ENCODE data around the gene TMEM50B.
A peak's percentile ranks its signal among the peaks of the same experiment; 100 is the strongest.
"Not testable (repeated sequence)": the region's sequence is repeated elsewhere in the genome, so short reads cannot be mapped to it uniquely, and the experiment has no call there.

The TMEM50B gene

DNA sequence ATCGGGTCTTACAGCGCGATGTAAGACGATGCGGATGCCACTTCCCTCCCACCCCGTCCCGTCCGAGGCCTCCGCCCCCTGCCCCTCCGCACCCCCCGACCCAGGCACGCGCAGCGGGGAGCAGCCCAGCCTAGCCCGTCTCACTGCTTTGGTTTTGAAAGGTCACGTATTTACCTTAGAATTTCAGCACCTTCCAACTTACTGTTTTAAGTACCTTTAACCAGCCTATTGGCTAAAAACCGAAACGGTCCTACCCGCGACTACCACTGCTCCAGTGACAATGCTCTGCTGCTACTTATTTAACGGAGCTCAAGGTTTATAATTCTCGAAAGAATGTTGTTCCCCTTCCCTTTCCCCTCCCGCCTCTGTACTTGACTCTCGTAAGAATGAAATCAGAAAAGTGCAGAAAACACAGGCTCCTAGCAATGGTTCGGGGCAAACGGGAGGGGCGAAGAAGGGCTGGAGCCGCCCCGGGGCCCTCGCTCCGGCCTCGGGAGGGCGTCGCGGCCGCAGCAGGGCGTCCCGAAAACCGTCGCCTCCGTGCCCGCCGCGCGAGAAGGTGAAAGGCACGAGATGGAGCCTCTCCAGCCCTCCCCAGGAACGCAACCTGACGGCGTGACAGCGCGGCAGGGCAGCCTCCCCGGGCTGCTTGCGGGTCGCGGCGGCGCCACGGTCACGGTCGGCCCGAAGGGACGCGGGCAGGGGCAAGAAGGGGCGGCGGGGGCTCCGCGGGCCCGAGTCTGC lies 667 bp downstream of the TMEM50B start:
- TF ChIP-seq, protein P1, sequence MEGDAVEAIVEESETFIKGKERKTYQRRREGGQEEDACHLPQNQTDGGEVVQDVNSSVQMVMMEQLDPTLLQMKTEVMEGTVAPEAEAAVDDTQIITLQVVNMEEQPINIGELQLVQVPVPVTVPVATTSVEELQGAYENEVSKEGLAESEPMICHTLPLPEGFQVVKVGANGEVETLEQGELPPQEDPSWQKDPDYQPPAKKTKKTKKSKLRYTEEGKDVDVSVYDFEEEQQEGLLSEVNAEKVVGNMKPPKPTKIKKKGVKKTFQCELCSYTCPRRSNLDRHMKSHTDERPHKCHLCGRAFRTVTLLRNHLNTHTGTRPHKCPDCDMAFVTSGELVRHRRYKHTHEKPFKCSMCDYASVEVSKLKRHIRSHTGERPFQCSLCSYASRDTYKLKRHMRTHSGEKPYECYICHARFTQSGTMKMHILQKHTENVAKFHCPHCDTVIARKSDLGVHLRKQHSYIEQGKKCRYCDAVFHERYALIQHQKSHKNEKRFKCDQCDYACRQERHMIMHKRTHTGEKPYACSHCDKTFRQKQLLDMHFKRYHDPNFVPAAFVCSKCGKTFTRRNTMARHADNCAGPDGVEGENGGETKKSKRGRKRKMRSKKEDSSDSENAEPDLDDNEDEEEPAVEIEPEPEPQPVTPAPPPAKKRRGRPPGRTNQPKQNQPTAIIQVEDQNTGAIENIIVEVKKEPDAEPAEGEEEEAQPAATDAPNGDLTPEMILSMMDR (IDR thresholded peaks at IDR 0.05): peak; percentile 14
- Histone ChIP-seq H3K4me3 (peak overlapping the region; percentile 97), H3K27ac (peak overlapping the region; percentile 94 to 98)
- DNase-seq (ENCODE audit: low spot score): peak; percentile 75

DNA sequence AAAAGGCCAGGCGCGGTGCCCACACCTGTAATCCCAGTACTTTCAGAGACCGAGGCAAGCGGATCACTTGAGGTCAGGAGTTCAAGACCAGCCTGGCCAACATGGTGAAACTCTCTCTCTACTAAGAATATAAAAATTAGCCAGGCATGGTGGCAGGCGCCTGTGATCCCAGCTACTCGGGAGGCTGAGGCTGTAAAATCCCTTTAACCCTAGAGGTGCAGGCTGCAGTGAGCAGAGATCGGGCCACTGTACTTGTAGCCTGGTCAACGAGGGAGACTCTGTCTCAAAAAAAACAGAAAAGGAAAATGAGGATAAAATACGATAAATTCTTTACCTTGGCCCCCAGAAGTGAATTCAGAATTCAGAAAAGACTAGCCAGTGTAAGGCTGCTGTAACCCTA lies 1.6 kb downstream of the TMEM50B start:
- peak overlapping the region in 1 of 2 donors; percentile 98 for H3K27ac ChIP-seq
- H3K4me3 ChIP-seq: peak overlapping the region; percentile 97
- DNase-seq (ENCODE audit: low spot score): no peak

DNA sequence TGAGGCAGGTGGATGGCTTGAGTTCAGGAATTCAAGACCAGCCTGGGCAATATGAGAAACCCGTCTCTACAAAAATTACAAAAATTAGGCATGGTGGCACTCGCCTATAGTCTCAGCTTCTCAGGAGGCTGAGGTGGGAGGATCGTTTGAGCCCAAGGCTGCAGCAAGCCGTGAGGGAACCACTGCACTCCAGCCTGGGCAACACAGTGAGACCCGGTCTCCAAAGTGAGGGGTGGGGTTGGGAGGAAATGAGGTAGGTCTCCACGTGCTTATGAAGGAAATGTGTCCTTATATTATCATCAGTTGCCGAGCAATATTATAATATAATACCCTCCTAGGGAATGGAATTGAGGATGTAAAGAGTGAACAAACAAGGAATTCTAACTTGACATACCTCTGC lies 2.7 kb downstream of the TMEM50B start:
- no peak for DNase-seq (ENCODE audit: low spot score)
- TF ChIP-seq, protein P1 (IDR thresholded peaks at IDR 0.05): no peak
- Histone ChIP-seq H3K27ac (no peak overlapping the region), H3K4me3 (no peak overlapping the region)

More for the DNA sequence above, 1.6 kb downstream of the TMEM50B start:
- TF ChIP-seq, protein P1 (IDR thresholded peaks at IDR 0.05): no peak

DNA sequence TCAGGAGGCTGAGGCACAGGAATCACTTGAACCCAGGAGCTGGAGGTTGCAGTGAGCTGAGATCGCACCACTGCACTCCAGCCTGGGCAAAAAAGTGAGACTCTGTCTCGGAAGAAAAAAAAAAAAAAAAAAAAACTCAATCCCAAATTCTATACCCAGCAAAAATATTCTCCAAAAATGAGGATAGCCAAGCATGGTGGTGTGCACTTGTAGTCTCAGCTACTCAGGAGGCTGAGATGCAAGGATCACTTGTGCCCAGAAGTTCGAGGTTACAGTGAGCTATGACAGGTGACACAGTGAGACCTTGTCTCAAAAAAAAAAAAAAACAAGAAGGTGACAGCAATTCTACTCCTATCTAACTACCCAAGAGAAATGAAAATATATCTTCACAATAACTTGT lies 6.4 kb downstream of the TMEM50B start:
- H3K4me3 ChIP-seq: no peak overlapping the region
- TF ChIP-seq, protein P1 (IDR thresholded peaks at IDR 0.05): no peak
- DNase-seq (ENCODE audit: low spot score): no peak
- H3K27ac ChIP-seq: no peak overlapping the region

DNA sequence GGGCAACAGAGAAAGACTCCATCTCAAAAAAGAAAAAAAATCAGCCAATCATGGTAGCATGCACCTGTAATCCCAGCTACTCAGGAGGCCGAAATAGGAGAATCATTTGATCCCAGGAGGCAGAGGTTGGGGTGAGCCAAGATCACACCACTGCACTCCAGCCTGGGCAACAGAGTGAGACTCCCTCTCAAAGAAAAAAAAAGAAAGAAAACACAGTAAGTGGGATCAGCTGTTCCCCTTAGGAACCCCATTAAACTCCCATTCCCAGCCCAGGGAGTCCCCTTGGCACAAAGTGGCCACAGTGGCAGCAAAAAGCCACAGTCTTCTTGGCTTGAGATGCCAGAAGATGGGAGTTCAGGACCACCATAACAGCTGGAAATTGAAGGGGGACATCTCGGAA lies 9.1 kb downstream of the TMEM50B start:
- DNase-seq (ENCODE audit: low spot score): no peak
- TF ChIP-seq, protein P1 (IDR thresholded peaks at IDR 0.05): no peak
- no peak overlapping the region for H3K27ac ChIP-seq
- no peak overlapping the region for H3K4me3 ChIP-seq

DNA sequence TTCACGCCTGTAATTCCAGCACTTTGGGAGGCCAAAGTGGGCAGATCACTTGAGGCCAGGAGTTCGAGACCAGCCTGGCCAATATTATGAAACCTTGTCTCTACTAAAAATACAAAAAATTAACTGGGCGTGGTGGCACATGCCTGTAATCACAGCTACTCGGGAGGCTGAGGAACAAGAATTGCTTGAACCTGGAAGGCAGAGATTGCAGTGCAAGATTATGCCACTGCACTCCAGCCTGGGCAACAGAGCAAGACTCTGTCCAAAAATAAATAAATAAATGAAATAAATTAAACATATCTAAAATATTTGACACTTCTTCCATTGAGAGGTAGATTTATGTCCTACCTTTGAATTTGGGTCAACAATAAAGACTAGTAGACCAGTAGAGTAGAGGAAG lies 10.6 kb downstream of the TMEM50B start:
- H3K4me3 ChIP-seq; H3K27ac ChIP-seq; DNase-seq (ENCODE audit: low spot score): not testable (repeated sequence)

DNA sequence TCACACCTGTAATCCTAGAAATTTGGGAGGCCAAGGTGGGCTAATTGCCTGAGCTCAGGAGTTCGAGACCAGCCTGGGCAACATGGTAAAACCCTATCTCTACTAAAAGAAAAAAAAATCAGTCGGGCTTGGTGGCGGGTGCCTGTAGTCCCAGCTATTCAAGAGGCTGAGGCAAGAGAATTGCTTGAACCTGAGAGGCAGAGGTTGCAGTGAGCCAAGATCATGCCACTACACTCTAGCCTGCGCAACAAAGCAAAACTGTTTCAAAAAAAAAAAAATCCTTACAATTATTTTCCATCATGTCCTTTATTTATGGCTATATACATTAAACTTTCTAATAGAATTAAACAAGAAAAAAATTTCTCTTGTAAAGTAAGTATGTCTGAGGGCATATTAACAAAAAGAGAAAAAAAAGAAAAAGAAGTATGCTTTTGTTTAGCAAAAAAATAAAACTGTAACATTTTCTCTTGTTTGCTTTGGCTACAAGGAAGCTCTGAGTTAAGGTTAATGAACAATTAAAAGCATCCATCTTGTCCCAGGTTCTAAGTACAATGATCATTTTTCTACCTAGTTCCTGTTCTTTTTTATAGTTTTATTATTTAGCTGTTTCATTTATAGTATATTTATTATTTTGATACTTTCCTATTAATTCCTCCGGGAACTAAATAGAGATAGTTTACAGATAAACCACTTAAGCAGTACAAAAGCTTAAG lies 18.1 kb downstream of the TMEM50B start:
- DNase-seq (ENCODE audit: low spot score): no peak
- no peak overlapping the region for H3K27ac ChIP-seq
- no peak overlapping the region for H3K4me3 ChIP-seq
- TF ChIP-seq, protein P1 (IDR thresholded peaks at IDR 0.05): no peak

Measured in coronary artery (tissue), 2 donors.